Neural progenitor cell (in vitro differentiated cells): Measurements from ENCODE around the gene DMRTC1B.
"Not testable (repeated sequence)": the region's sequence is repeated elsewhere in the genome, so short reads cannot be mapped to it uniquely, and the experiment has no call there.

Experiments used
- CTCF ChIP-seq: fragments of 200-600 bp; sonication (generic); IDR thresholded peaks from 2 replicates; pipeline ENCODE4 v1.5.1; 2017; ENCODE audit warnings: antibody characterized with exemption, mild to moderate bottlenecking
- EZH2 ChIP-seq: fragments of 200-600 bp; sonication (generic); IDR thresholded peaks from 2 replicates; pipeline ENCODE4 v1.6.1; 2017; ENCODE audit warnings: antibody characterized with exemption, mild to moderate bottlenecking, moderate library complexity

DNA sequence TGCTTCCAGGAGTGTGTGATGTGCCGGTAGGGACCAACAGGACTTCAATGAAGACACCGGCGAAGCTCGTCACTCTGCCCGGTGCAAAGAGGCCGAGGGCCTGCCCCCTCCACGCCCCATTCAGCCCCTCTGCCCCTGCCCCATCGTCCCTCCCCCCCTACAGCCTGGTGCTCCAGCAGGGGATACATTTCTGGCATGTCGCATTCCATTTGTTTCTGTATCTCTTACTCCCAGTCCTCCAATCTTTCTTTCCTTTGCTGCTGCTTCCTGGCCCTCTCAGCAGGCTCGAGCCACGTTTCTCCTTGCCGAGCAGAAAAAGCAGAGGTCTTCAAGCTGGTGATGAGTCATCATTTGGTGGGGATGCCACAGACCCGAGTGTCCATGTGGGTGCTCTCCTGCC lies 31.4 kb downstream of the DMRTC1B start, which contains the start of gene FAM236D:
- TF ChIP-seq CTCF, EZH2: not testable (repeated sequence)
